SK-N-SH treated with all-trans-retinoic acid at 6 μM for 48 hours (cell line): ENCODE data around the gene PCDH9.
A peak's percentile ranks its signal among the peaks of the same experiment; 100 is the strongest.

Source experiments
- ATAC-seq: fragments of 200-7000 bp; cut with Tn5 transposase; 3 replicates; pipeline ENCODE4 v1.9.1; 2020; ENCODE audit warnings: mild to moderate bottlenecking, moderate library complexity
- BACH2 ChIP-seq: fragments of 250-450 bp; sonication (Bioruptor Pico); IDR thresholded peaks from 2 replicates; pipeline ENCODE4 v1.9.0; 2021; ENCODE audit warnings: mild to moderate bottlenecking, borderline replicate concordance
- CREB5 ChIP-seq: fragments of 250-450 bp; sonication (Bioruptor Pico); IDR thresholded peaks from 2 replicates; pipeline ENCODE4 v1.5.1; 2020; ENCODE audit warnings: low read depth, mild to moderate bottlenecking, moderate library complexity
- CSDC2 ChIP-seq: fragments of 250-450 bp; sonication (Bioruptor Pico); IDR thresholded peaks from 2 replicates; pipeline ENCODE4 v1.5.0; 2020; ENCODE audit warnings: mild to moderate bottlenecking, moderate library complexity
- CSRNP3 ChIP-seq: fragments of 250-450 bp; sonication (Bioruptor Pico); IDR thresholded peaks from 2 replicates; pipeline ENCODE4 v1.5.1; 2021; ENCODE audit warnings: mild to moderate bottlenecking, moderate library complexity
- ESRRG ChIP-seq: fragments of 250-450 bp; sonication (Bioruptor Pico); IDR thresholded peaks from 2 replicates; pipeline ENCODE4 v1.6.1; 2021; ENCODE audit warnings: mild to moderate bottlenecking
- ISL1 ChIP-seq: fragments of 250-450 bp; sonication (Bioruptor Pico); IDR thresholded peaks from 2 replicates; pipeline ENCODE4 v2.1.2; 2022; ENCODE audit warnings: mild to moderate bottlenecking, moderate library complexity
- OSR1 ChIP-seq: fragments of 250-450 bp; sonication (Bioruptor Pico); IDR thresholded peaks from 2 replicates; pipeline ENCODE4 v1.8.0; 2022; ENCODE audit warnings: moderate library complexity, mild to moderate bottlenecking, inconsistent platforms
- PATZ1 ChIP-seq: fragments of 250-450 bp; sonication (Bioruptor Pico); IDR thresholded peaks from 2 replicates; pipeline ENCODE4 v1.8.0; 2020; ENCODE audit warnings: mild to moderate bottlenecking, moderate library complexity, borderline replicate concordance
- POU6F1 ChIP-seq: fragments of 250-450 bp; sonication (Bioruptor Pico); IDR thresholded peaks from 2 replicates; pipeline ENCODE4 v1.8.0; 2021; ENCODE audit warnings: low read depth, mild to moderate bottlenecking, moderate library complexity, borderline replicate concordance
- PPARA ChIP-seq: fragments of 250-450 bp; sonication (Bioruptor Pico); IDR thresholded peaks from 2 replicates; pipeline ENCODE4 v1.5.0; 2020; ENCODE audit warnings: mild to moderate bottlenecking, borderline replicate concordance
- RARB ChIP-seq: fragments of 250-450 bp; sonication (Bioruptor Pico); IDR thresholded peaks from 2 replicates; pipeline ENCODE4 v1.8.0; 2021; ENCODE audit warnings: mild to moderate bottlenecking, moderate library complexity
- TCF4 ChIP-seq: fragments of 250-450 bp; sonication (Bioruptor Pico); IDR thresholded peaks from 2 replicates; pipeline ENCODE4 v1.8.0; 2021; ENCODE audit warnings: mild to moderate bottlenecking, moderate library complexity, borderline replicate concordance
- TOX ChIP-seq: fragments of 250-450 bp; sonication (Bioruptor Pico); IDR thresholded peaks from 2 replicates; pipeline ENCODE4 v1.8.0; 2021; ENCODE audit warnings: mild to moderate bottlenecking, moderate library complexity, borderline replicate concordance
- ZC3H10 ChIP-seq: fragments of 250-450 bp; sonication (Bioruptor Pico); IDR thresholded peaks from 2 replicates; pipeline ENCODE4 v1.5.1; 2021; ENCODE audit warnings: mild to moderate bottlenecking, moderate library complexity
- ZFP3 ChIP-seq: fragments of 250-450 bp; sonication (Bioruptor Pico); IDR thresholded peaks from 2 replicates; pipeline ENCODE4 v1.5.0; 2020; ENCODE audit warnings: mild to moderate bottlenecking, moderate library complexity
- ZFP30 ChIP-seq: fragments of 450-650 bp; formaldehyde crosslinking; IDR thresholded peaks from 2 replicates; pipeline ENCODE4 v1.5.0; 2022; ENCODE audit warnings: mild to moderate bottlenecking, moderate library complexity
- ZNF565 ChIP-seq: fragments of 450-650 bp; formaldehyde crosslinking; conservative IDR thresholded peaks from 2 replicates; pipeline ENCODE4 v1.5.0; 2020; ENCODE audit warnings: low read depth, mild to moderate bottlenecking, moderate library complexity
- ZNF70 ChIP-seq: fragments of 450-650 bp; formaldehyde crosslinking; IDR thresholded peaks from 2 replicates; pipeline ENCODE4 v1.5.0; 2020; ENCODE audit warnings: mild to moderate bottlenecking, moderate library complexity
- ZNF8 ChIP-seq: fragments of 450-650 bp; formaldehyde crosslinking; IDR thresholded peaks from 2 replicates; pipeline ENCODE4 v1.5.0; 2020; ENCODE audit warnings: mild to moderate bottlenecking, moderate library complexity

Gene PCDH9

GRCh38 chr13:66974174-66974573, 256.0 kb downstream of the PCDH9 start (continued):
- TF ChIP-seq CSRNP3 (CRISPR knock-in tag), result no peak
- TF ChIP-seq ZNF8 (CRISPR knock-in tag), result no peak
- no peak for TF ChIP-seq ZNF565

- no peak for TF ChIP-seq ZFP30 (CRISPR knock-in tag)
- TF ChIP-seq OSR1 (CRISPR knock-in tag), result no peak
- TF ChIP-seq BACH2 (CRISPR knock-in tag), result no peak
- TF ChIP-seq POU6F1 (CRISPR knock-in tag), result no peak
- no peak for TF ChIP-seq CSRNP3 (CRISPR knock-in tag)
- TF ChIP-seq ISL1, result peak; percentile 64
- no peak for TF ChIP-seq ZFP3
- ATAC-seq, result peak; percentile 53
Observed at GRCh38 chr13:66972659-66973058, 257.5 kb downstream of the PCDH9 start.

- no peak for TF ChIP-seq PPARA (CRISPR knock-in tag)
- TF ChIP-seq ZFP30 (CRISPR knock-in tag), result no peak
- TF ChIP-seq RARB (CRISPR knock-in tag), result no peak
- no peak for TF ChIP-seq ZFP3
- no peak for TF ChIP-seq TOX (CRISPR knock-in tag)
- no peak for TF ChIP-seq CSDC2
- no peak for TF ChIP-seq POU6F1 (CRISPR knock-in tag)
- no peak for TF ChIP-seq ZNF565
- TF ChIP-seq BACH2 (CRISPR knock-in tag), result no peak
- no peak for TF ChIP-seq ZNF70 (CRISPR knock-in tag)
- TF ChIP-seq ZNF8 (CRISPR knock-in tag), result no peak
- TF ChIP-seq PATZ1 (CRISPR knock-in tag), result no peak
- TF ChIP-seq CREB5 (CRISPR knock-in tag), result no peak
- no peak for TF ChIP-seq TCF4
- TF ChIP-seq CSRNP3 (CRISPR knock-in tag), result no peak
- no peak for TF ChIP-seq ESRRG (CRISPR knock-in tag)
- TF ChIP-seq ZC3H10 (CRISPR knock-in tag), result no peak
- no peak for TF ChIP-seq ISL1
- ATAC-seq, result no peak
Observed at GRCh38 chr13:66971004-66971403, 259.1 kb downstream of the PCDH9 start.
